GM21737 (cell line): ENCODE data around the gene FLNC.

Experiments used
- ATAC-seq: cut with Tn5 transposase; IDR thresholded peaks from one replicate; pipeline ENCODE4 v1.9.1; 2021; ENCODE audit warnings: mild to moderate bottlenecking, moderate library complexity; ENCODE audit not compliant: unreplicated experiment

The FLNC gene

GRCh38 chr7:128875523-128875948, 45.3 kb downstream of the FLNC start:
- no peak for ATAC-seq

GRCh38 chr7:128876127-128876526, 45.9 kb downstream of the FLNC start:
- ATAC-seq = no peak

- no peak for ATAC-seq
These were observed 46.4 kb downstream of the FLNC start for GRCh38 chr7:128876586-128876977.

GRCh38 chr7:128876978-128877755, 47.0 kb downstream of the FLNC start:
- no peak for ATAC-seq

GRCh38 chr7:128877756-128878120, 47.5 kb downstream of the FLNC start:
- no peak for ATAC-seq

- no peak for ATAC-seq
These were observed 48.3 kb downstream of the FLNC start for GRCh38 chr7:128878226-128879105.

- no peak for ATAC-seq
These were observed 49.3 kb downstream of the FLNC start for GRCh38 chr7:128879461-128879938.

- ATAC-seq = no peak
These were observed 49.9 kb downstream of the FLNC start for GRCh38 chr7:128879939-128880746.

GRCh38 chr7:128880791-128881457, 50.7 kb downstream of the FLNC start:
- ATAC-seq = no peak

- ATAC-seq = no peak
These were observed 51.4 kb downstream of the FLNC start for GRCh38 chr7:128881458-128882125.

GRCh38 chr7:128882134-128882533, 51.9 kb downstream of the FLNC start:
- ATAC-seq = no peak

- ATAC-seq = no peak
These were observed 53.6 kb downstream of the FLNC start for GRCh38 chr7:128883622-128884448.

GRCh38 chr7:128884561-128885369, 54.6 kb downstream of the FLNC start:
- no peak for ATAC-seq

- ATAC-seq = no peak
These were observed 55.4 kb downstream of the FLNC start for GRCh38 chr7:128885370-128886187.

- ATAC-seq = no peak
These were observed 56.4 kb downstream of the FLNC start for GRCh38 chr7:128886391-128887168.

- no peak for ATAC-seq
These were observed 57.2 kb downstream of the FLNC start for GRCh38 chr7:128887169-128888038.
